HepG2 (cell line): Measurements from ENCODE around the gene MDFI. TPM values are rescaled to one million over a fixed set of nuclear protein-coding genes. Genes with fewer than 3 reads are reported as not detected.
A peak's percentile ranks its signal among the peaks of the same experiment; 100 is the strongest.

Source experiments
- ATAC-seq: fragments of 200-7000 bp; cut with Tn5 transposase; 3 replicates; pipeline ENCODE4 v1.9.1; 2020; ENCODE audit warnings: mild to moderate bottlenecking, moderate library complexity
- BruUV-seq: library from RNA; stranded (reverse); fragments of 400-500 nt; replicated peaks from 2 replicates; lab custom pipeline; 2021; lab: Mats Ljungman, UMichigan
- CTCF ChIA-PET: fragments of 300-600 bp; formaldehyde crosslinking; extraction: SDS; loops from one replicate; lab custom pipeline; 2021; ENCODE audit warnings: low total read pairs, inconsistent platforms, low intra/inter-chr PET ratio; lab: Yijun Ruan, JAX
- POLR2A ChIA-PET: fragments of 350-600 bp; sonication (Branson Sonifier 250); formaldehyde crosslinking; loops from one replicate; lab custom pipeline; 2020; ENCODE audit warnings: antibody characterized with exemption, inconsistent platforms; lab: Yijun Ruan, JAX
- DNase-seq: peaks from one replicate; pipeline ENCODE4 v3.0.0-alpha.2; 2015; ENCODE audit warnings: low spot score
- FAIRE-seq: peaks from 3 replicates; lab custom pipeline; 2011; peaks lifted over from hg19 to GRCh38; lab: Jason Lieb, UNC
- H2AFZ ChIP-seq: one replicate; pipeline ENCODE4 v1.6.1; 2011; ENCODE audit warnings: low read length, inconsistent platforms
- H3K27ac ChIP-seq: fragments of 300-600 bp; 3 replicates; pipeline ENCODE4 v1.8.0; 2011; ENCODE audit warnings: mixed run types, mild to moderate bottlenecking, mixed read lengths, low read length, inconsistent platforms; ENCODE audit not compliant: insufficient read depth; ENCODE audit errors: extremely low read length
- H3K27me3 ChIP-seq, 2 experiments: fragments of 200-600 bp in 1 of 2; 2 replicates in 1 of 2; 3 replicates in 1 of 2; pipeline versions ENCODE4 v1.6.0 to v1.8.0; 2011; ENCODE audit warnings: low read length in 2 of 2, mild to moderate bottlenecking in 2 of 2, moderate library complexity in 2 of 2, inconsistent platforms in 1 of 2; ENCODE audit not compliant: insufficient read depth in 2 of 2, control insufficient read depth in 1 of 2
- H3K36me3 ChIP-seq, 2 experiments: fragments of 200-600 bp in 1 of 2; replicated peaks in 1 of 2; 2 replicates in 1 of 2; 3 replicates in 1 of 2; pipeline versions ENCODE4 v1.5.1 to v1.8.0; 2011; ENCODE audit warnings: low read length in 2 of 2, inconsistent platforms in 1 of 2; ENCODE audit not compliant: insufficient read depth in 2 of 2, control insufficient read depth in 1 of 2
- H3K4me1 ChIP-seq: 2 replicates; pipeline ENCODE4 v1.5.1; 2012; ENCODE audit warnings: low read length, inconsistent platforms; ENCODE audit not compliant: insufficient read depth
- H3K4me2 ChIP-seq: 2 replicates; pipeline ENCODE4 v1.6.0; 2011; ENCODE audit warnings: low read depth, low read length, inconsistent platforms
- H3K4me3 ChIP-seq, 3 experiments: fragments of 200-600 bp in 1 of 3; sonication (generic), shearing (Covaris generic) in 1 of 3; replicated peaks in 1 of 3; 2 replicates each; pipeline ENCODE4 v1.5.1; 2011 to 2016; ENCODE audit warnings: low read length in 3 of 3, inconsistent platforms in 2 of 3, low read depth in 2 of 3, mild to moderate bottlenecking in 2 of 3, control low read depth in 1 of 3, mixed read lengths in 1 of 3; ENCODE audit not compliant: insufficient read depth in 1 of 3
- H3K79me2 ChIP-seq: one replicate; pipeline ENCODE4 v1.6.1; 2011; ENCODE audit warnings: low read length, inconsistent platforms; ENCODE audit not compliant: insufficient read depth
- H3K9ac ChIP-seq: 2 replicates; pipeline ENCODE4 v1.6.0; 2011; ENCODE audit warnings: mild to moderate bottlenecking, low read depth, low read length, inconsistent platforms; ENCODE audit not compliant: insufficient read depth
- H3K9me3 ChIP-seq: 2 replicates; pipeline ENCODE4 v1.5.1; 2012; ENCODE audit warnings: mild to moderate bottlenecking, low read length
- H4K20me1 ChIP-seq: 2 replicates; pipeline ENCODE4 v1.6.0; 2011; ENCODE audit warnings: inconsistent platforms, mild to moderate bottlenecking, low read length, moderate library complexity; ENCODE audit not compliant: insufficient read depth
- CHD4 ChIP-seq: fragments of 200-600 bp; sonication (generic); IDR thresholded peaks from 2 replicates; pipeline ENCODE4 v1.7.0; 2017; ENCODE audit warnings: mild to moderate bottlenecking, low read length, borderline replicate concordance
- RARG ChIP-seq: sonication (generic); formaldehyde crosslinking; IDR thresholded peaks from 2 replicates; pipeline ENCODE4 v1.4.0; 2020; ENCODE audit warnings: low read depth, mild to moderate bottlenecking, missing genetic modification reagents
- SRY ChIP-seq: sonication (generic); formaldehyde crosslinking; IDR thresholded peaks from 2 replicates; pipeline ENCODE4 v1.8.0; 2022; ENCODE audit warnings: mild to moderate bottlenecking, missing genetic modification reagents
- ZKSCAN8 ChIP-seq: IDR thresholded peaks from 2 replicates; pipeline ENCODE4 v1.6.1; 2016; ENCODE audit warnings: borderline replicate concordance, missing genetic modification reagents, missing compliant biosample characterization
- ZNF484 ChIP-seq: sonication (generic); formaldehyde crosslinking; IDR thresholded peaks from 2 replicates; pipeline ENCODE4 v1.5.1; 2020; ENCODE audit warnings: mild to moderate bottlenecking, low read depth, missing genetic modification reagents, borderline replicate concordance
- ZNF562 ChIP-seq: sonication (generic); formaldehyde crosslinking; IDR thresholded peaks from 2 replicates; pipeline ENCODE4 v1.8.0; 2022; ENCODE audit warnings: missing genetic modification reagents, borderline replicate concordance
- ZNF615 ChIP-seq: sonication (generic); formaldehyde crosslinking; IDR thresholded peaks from 2 replicates; pipeline ENCODE4 v1.5.0; 2020; ENCODE audit warnings: mild to moderate bottlenecking, missing genetic modification reagents, borderline replicate concordance
- ZNF619 ChIP-seq: sonication (generic); formaldehyde crosslinking; IDR thresholded peaks from 2 replicates; pipeline ENCODE4 v1.4.0; 2020; ENCODE audit warnings: mild to moderate bottlenecking, missing genetic modification reagents
- ZSCAN21 ChIP-seq: sonication (generic); formaldehyde crosslinking; IDR thresholded peaks from 2 replicates; pipeline ENCODE4 v1.8.0; 2022; ENCODE audit warnings: mild to moderate bottlenecking, missing genetic modification reagents, moderate library complexity, borderline replicate concordance
- ZSCAN30 ChIP-seq: sonication (generic); formaldehyde crosslinking; IDR thresholded peaks from 2 replicates; pipeline ENCODE4 v1.5.0; 2020; ENCODE audit warnings: mild to moderate bottlenecking, missing genetic modification reagents
- WGBS: methylation state at CpG from one replicate; pipeline ENCODE4 v1.1.6; 2017; ENCODE audit warnings: low lambda C conversion rate; 5-methylcytosine and 5-hydroxymethylcytosine counted together
- in situ Hi-C: cut with HindIII; loops from 2 replicates; pipeline ENCODE4 v1.10.0; 2017; ENCODE audit warnings: low pct_unique_long_range_greater_than_20kb; ENCODE audit not compliant: extremely low pct_ligation_motif_present
- intact Hi-C: fragments of 100-400 bp; cut with micrococcal nuclease; formaldehyde crosslinking; loops from one replicate; pipeline ENCODE4 v1.10.0; 2022; ENCODE audit not compliant: unreplicated experiment
- polyA plus RNA-seq, 8 experiments: library from polyadenylated mRNA; depleted of rRNA in 3 of 8; stranded (reverse) in 7 of 8; unstranded in 1 of 8; fragments of >200 nt; fragmentation: Illumina TruSeq in 4 of 8; extraction: Trizol in 4 of 8; gene quantifications; 2 replicates each; pipeline versions ENCODE4 v1.2.1 to v1.2.3, GENCODE V29; 2011 to 2016; ENCODE audit warnings: low read depth in 4 of 8, missing spikeins in 1 of 8, mixed read lengths in 1 of 8; ENCODE audit not compliant: insufficient read depth in 1 of 8
- total RNA-seq, 5 experiments: library from RNA; depleted of rRNA; stranded (reverse); fragments of >200 nt; fragmentation: Illumina TruSeq; extraction: Trizol; gene quantifications; 2 replicates each; pipeline ENCODE4 v1.2.3, GENCODE V29; 2016; ENCODE audit warnings: low read depth in 1 of 5
- TF ChIP-seq, protein P1 (sequence below): IDR thresholded peaks from 2 replicates; pipeline ENCODE4 v1.6.1; 2012; ENCODE audit warnings: low read length, improper control_type of control experiment
- TF ChIP-seq, protein P2 (sequence below): sonication (generic); formaldehyde crosslinking; IDR thresholded peaks from 2 replicates; pipeline ENCODE4 v1.8.1; 2023; ENCODE audit warnings: mild to moderate bottlenecking, missing genetic modification reagents, borderline replicate concordance

Gene MDFI
- total and polyA plus RNA-seq, 2 of the 13 experiments (the other 11 are each of a cell fraction or from before 2014, with no cell fraction given), result 0.28 TPM; not detected in 1

DNA sequence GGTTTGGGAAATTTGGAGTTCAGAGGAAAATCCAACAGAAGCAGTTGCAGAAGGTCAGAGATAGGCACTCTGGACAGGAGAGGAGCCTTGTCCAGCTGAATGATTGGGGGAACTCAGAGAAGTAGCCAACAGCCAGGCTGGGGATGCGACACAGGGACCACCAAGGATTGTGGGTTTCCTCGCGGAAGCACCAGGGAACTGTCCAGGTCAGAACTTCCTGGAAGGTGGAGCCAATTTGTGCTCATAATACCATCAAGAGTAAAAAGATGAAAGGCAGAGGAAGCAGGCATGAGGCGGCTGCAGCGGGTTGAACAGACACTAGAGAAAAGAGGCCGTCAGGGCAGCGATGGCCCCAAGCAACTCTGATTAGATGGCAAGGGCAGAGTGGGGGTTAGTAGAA lies 33.7 kb downstream of the MDFI start (continued):
- TF ChIP-seq, protein P1, sequence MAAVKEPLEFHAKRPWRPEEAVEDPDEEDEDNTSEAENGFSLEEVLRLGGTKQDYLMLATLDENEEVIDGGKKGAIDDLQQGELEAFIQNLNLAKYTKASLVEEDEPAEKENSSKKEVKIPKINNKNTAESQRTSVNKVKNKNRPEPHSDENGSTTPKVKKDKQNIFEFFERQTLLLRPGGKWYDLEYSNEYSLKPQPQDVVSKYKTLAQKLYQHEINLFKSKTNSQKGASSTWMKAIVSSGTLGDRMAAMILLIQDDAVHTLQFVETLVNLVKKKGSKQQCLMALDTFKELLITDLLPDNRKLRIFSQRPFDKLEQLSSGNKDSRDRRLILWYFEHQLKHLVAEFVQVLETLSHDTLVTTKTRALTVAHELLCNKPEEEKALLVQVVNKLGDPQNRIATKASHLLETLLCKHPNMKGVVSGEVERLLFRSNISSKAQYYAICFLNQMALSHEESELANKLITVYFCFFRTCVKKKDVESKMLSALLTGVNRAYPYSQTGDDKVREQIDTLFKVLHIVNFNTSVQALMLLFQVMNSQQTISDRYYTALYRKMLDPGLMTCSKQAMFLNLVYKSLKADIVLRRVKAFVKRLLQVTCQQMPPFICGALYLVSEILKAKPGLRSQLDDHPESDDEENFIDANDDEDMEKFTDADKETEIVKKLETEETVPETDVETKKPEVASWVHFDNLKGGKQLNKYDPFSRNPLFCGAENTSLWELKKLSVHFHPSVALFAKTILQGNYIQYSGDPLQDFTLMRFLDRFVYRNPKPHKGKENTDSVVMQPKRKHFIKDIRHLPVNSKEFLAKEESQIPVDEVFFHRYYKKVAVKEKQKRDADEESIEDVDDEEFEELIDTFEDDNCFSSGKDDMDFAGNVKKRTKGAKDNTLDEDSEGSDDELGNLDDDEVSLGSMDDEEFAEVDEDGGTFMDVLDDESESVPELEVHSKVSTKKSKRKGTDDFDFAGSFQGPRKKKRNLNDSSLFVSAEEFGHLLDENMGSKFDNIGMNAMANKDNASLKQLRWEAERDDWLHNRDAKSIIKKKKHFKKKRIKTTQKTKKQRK, result no peak
- TF ChIP-seq ZNF619 (CRISPR knock-in tag) (no peak), RARG (CRISPR knock-in tag) (no peak), ZNF562 (CRISPR knock-in tag) (no peak), ZSCAN21 (CRISPR knock-in tag) (no peak)

DNA sequence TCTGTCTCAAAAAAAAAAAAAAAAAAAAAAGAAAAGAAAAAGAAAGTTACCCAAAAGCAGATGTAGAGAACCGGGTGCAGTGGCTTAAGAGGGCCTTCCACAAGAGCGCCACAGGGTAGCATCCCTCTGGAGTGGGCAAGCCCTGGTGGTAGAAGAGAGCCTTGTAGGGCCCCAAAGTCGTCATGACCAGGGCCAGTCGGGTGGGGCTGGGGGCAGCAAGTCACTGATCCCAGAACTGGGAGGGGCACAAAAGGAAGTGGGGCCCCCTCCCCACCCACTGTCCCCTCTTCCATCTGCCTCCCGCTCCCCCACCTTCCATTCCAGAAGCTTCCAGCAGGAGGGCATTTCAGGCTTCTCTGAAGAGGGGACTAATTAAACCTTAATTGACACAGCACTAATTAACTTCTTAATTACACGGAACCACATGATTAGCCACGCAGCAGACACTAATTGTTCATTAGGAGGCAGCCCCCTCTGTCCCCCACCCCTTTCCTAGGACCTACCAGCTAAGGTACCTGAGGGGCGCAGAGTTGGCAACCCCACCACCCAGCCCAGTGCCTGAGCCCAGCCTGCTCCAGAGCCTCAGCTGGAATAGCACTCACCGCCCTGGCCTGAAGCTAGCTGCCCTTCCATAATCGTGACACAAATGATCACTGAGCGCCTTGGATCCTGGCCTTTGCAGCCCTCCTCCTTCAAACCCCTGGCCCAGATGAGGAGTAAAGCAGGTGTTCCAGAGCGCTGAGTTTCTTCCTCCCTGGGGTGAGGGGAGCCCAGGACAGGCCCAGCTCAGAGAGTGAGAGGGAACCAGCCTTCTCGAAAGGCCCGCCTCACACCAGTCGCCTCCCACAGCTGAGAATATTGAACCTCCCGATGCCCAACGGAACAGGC lies 34.8 kb downstream of the MDFI start:
- H3K79me2 ChIP-seq, result no peaks in the 10 kb centered on the region
- 48% methylated on average over 17 of the region's 17 CpGs for WGBS
- peaks cover 2% of the 10 kb centered on the region for H3K4me1 ChIP-seq
- H3K4me3 ChIP-seq, result no peak overlapping the region
- H3K9ac ChIP-seq, result no peak overlapping the region
- BruUV-seq, result no TSS peak
- no peak for DNase-seq
- H3K27me3 ChIP-seq, result peaks cover 8 to 67% of the 10 kb centered on the region in 2 experiments
- H3K9me3 ChIP-seq, result no peaks in the 10 kb centered on the region
- in situ Hi-C loops, result no loop called here
- ATAC-seq, result peak; percentile 19; the same call in 1 of the 3 replicates
- FAIRE-seq, result no peak
- no peak overlapping the region for H3K27ac ChIP-seq
- H2AFZ ChIP-seq, result no peak overlapping the region
- TF ChIP-seq SRY (CRISPR knock-in tag) (no peak), ZNF484 (CRISPR knock-in tag) (no peak), ZSCAN30 (CRISPR knock-in tag) (no peak), CHD4 (no peak), ZKSCAN8 (CRISPR knock-in tag) (no peak), ZNF615 (CRISPR knock-in tag) (no peak)
- TF ChIP-seq, protein P2, sequence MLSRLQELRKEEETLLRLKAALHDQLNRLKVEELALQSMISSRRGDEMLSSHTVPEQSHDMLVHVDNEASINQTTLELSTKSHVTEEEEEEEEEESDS (CRISPR knock-in tag), result no peak
- TF ChIP-seq, all 625 proteins: peak for 0
- POLR2A ChIA-PET, result no interaction called here
- H3K36me3 ChIP-seq, result no peaks in the 10 kb centered on the region
- CTCF ChIA-PET, result no interaction called here
- no peak overlapping the region for H3K4me2 ChIP-seq
- no peaks in the 10 kb centered on the region for H4K20me1 ChIP-seq
- intact Hi-C loops, result no loop called here
